GM23248 (cell line): ENCODE measurements around the gene PXDC1.

ENCODE experiments used
- EZH2 ChIP-seq: fragments of 200-600 bp; sonication (generic); IDR thresholded peaks from 2 replicates; pipeline ENCODE4 v1.6.1; 2018; ENCODE audit warnings: antibody characterized with exemption, mild to moderate bottlenecking; ENCODE audit not compliant: insufficient read depth, poor library complexity, severe bottlenecking
- EZH2phosphoT487 ChIP-seq: fragments of 200-600 bp; sonication (generic); IDR thresholded peaks from 2 replicates; pipeline ENCODE4 v1.6.1; 2018; ENCODE audit warnings: antibody characterized with exemption, moderate library complexity, mild to moderate bottlenecking, low read depth; ENCODE audit not compliant: insufficient read depth

GRCh38 chr6:3707024-3707423, 44.5 kb downstream of the PXDC1 start:
- TF ChIP-seq EZH2phosphoT487 = no peak
- TF ChIP-seq EZH2 = no peak
